Suppressor macrophage treated with lipopolysaccharide for 1 hour (primary cell): ENCODE results near the gene CBARP.

ENCODE experiments used
- DNase-seq, 3 donors: peaks; one replicate each; pipeline ENCODE4 v3.0.0-alpha.2; 2020 to 2022

CBARP gene

GRCh38 chr19:1236576-1236975, 1.2 kb downstream of the CBARP start:
- no peak for DNase-seq

DNA sequence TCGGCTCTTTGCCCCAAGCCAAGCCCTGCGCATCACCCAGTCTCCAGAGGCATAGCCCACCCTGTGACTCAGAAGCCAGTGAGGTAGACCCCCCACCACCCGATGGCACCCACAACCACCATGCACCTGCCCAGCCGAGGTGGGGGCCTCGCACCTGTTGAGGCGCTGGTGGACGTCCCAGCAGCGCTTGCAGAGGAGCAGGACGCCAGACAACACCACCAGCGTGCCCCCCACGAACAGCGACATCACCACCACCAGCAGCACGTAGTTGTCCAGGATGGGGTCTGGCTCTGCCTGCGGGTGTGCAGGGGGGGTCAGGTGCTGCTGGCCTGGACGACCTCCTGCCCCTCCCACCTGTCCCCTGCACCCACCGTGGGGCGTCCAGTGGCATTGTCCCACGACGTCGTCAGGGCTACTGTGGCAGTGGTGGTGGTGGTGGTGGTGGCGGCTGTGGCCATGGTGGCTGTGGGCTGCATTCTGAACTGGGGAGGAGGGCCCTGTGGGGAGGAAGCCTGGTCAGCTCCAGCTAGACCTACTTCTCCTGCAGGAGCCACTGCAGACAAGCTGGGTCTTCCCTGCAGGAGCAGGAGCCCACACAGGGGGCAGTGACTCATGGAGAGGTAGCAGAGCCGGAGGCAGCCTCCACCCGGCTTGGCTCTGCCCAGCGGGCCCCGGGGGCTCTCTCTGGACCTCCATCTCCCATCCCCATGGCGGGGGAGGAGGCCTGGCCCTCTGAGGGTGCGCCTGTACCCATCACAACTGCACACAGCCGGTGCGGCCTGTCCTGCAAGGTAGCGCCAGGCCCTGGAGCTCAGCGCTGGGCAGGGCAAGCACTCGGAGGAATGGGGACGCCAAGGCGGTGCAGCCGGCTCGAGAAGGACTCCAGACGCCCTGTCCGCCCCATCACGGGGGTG, 1.9 kb downstream of the CBARP start:
- peak in 1 of 3 donors; percentile 21 for DNase-seq

DNA sequence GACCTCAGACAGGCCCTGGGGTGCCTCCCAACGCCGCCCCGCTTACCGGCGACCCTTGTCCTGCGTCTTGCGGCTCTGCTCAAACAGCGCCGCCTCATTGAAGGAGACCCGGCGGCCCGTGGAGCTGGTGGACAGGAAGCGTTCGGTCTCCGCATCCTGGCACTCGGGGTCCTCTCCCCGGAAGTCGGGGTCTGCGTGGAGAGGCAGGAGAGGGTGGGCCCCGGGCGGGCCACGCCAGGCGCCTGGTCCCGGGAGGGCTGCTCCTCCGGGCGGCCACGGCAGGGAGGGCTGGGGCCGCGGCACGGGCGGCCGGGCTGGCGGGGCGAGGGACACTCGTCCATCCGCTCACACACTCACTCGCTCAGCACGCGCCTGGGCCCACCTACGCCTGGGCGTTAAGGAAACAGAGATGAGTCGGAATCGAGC, 2.8 kb downstream of the CBARP start:
- DNase-seq = no peak

DNA sequence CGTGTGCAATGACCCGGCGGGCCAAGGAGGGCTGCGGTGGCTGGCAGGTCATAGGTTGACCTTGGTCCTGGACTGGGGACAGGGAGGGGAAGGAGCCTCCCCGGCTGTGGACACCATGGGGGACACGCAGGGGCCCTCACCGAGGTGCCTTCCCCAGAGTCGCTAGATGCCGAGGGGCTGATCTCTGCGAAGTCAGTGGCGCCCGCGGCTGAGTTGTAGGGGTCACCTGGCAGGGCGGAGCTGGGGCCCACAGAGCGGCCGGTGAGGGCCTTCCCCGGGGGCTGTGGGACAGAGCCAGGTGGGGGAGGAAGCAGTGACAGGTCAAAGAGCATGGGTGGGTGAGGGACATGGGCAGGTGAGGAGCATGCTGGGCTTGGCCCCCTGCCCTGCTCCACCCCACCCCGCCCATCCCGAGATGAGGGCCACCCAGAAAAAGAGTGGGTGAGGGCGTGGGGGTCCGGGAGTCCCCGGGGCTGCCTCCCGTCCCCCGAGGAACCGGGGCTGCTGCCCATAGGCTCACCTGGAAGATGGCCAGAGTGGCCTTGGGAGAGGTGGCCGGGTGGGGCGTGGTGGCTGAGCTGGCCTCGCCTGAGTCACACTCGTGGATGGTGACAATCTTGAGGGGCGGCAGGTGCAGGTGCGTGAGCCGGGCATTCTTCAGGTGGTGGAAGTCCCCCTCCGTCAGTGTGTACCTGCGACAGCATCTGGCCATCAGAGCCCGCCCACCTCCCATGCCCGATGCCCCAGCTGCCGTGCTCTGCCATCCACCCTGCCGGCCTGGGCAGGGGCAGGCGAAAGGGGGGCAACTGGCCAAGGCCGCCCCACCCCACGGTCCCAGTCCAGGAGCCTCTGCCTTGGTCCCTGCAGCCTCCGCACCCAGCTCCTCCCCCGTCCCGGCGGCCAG, 3.5 kb downstream of the CBARP start:
- no peak for DNase-seq

GRCh38 chr19:1233115-1233667, 4.6 kb downstream of the CBARP start:
- no peak for DNase-seq

DNA sequence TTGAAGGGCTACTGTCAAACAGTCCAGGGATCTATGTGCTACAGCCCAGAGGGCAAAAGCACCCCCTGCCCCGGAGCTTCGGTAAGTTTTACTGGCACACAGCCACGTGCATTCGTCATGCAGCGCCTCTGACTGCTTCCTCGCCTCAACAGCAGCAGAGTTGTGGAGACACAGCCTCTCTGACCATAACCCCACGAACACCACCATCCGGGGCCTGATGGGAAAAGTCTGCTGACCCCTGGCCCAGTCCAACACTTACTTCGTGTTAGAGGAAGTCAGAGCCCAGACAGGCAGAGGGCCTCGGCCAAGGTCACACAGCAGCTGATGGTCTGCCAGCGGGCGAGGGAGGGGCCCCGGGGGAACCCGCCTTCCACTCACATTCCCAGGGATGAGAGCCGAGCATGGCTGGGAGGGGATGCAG, 5.1 kb downstream of the CBARP start:
- DNase-seq = peak; percentile 52 to 71 (median 54)

DNA sequence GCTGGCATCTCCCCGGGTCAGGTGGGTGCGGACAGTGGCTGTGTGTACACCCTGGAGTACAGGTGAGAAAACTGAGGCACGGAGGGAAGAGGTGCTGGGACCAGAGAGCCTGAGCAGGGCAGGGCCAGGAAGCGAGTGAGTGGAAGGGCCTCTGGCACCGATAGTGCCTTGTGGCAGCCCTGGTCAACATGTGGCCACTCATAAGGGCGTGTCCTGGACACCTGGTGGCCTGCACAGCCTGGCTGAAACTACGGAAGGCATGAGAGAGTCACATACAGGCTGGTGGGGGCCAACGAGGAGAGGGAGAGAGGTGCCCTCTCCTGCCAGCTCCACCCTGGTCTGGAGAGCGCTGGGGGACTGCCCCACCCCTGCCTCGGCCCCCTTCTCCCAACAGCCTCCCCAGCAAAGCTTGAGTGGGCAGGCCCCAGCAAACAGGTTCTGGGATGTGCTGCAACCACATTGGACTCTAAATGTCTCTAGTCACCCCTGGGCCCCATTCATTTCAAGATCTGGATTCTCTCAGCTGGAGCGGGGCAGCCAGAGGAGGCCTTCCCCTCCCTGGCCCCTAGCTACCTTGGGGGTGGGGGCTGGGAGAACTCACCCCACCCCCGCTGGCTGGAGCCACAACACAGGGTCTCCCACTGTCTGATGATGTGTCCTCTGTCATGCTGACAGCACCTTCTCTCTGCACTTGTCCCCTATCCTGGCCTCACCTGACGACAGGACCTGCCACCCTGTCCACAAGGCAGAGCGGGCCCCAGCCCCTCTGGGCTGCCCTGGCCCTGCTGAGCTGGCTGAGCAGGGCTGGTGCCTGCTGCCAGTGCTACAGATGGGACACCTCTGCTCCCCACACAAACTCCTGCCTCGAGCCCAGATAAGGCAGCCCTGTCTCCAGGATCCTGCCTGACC, 5.8 kb downstream of the CBARP start:
- no peak for DNase-seq

GRCh38 chr19:1230783-1231489, 6.9 kb downstream of the CBARP start:
- no peak for DNase-seq

GRCh38 chr19:1229924-1230782, 7.7 kb downstream of the CBARP start:
- DNase-seq = no peak

DNA sequence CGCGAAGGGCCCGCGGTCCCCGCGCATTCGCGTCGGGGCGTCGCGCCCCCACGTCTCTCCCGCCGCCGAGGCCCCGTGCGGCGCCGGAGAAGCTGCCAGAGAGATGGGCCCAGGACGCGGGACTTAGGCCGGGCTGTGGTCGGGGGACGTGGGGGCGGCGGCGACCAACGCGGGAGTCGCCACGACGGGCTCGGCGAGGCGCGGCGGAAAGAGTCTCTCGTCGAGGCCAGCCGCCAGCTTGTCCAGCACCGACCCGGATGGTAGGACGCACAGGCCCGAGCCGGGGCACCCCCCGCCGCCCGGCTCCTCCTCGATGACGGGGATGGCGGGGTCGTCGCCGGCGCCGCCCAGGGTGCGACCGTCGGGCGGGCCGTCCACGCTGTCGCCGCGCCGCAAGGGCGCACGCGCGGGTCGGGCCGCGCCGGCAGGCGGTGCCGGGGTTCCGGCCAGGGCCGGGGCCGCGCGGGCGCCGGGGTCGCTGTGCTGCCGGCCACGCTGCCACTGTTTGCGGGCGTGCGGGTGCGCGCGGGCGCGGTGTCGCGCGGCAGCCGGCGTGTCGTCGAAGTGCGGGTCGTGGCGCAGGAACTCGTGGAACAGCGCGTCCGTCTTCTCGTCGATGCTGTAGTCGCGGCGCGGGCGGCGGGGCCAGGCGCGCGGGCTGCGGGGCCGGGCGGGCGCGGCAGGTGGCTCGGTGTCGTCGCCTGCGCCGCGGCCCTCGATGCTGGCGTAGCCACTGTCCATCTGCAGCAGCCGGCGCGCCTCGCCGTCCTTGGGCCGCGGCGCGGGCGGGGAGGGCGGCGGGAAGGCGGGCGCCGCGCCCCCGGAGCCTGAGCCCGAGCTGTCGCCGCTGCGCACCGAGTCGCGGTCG, 8.5 kb downstream of the CBARP start:
- DNase-seq = no peak

GRCh38 chr19:1228161-1228957, 9.4 kb downstream of the CBARP start:
- DNase-seq = no peak

DNA sequence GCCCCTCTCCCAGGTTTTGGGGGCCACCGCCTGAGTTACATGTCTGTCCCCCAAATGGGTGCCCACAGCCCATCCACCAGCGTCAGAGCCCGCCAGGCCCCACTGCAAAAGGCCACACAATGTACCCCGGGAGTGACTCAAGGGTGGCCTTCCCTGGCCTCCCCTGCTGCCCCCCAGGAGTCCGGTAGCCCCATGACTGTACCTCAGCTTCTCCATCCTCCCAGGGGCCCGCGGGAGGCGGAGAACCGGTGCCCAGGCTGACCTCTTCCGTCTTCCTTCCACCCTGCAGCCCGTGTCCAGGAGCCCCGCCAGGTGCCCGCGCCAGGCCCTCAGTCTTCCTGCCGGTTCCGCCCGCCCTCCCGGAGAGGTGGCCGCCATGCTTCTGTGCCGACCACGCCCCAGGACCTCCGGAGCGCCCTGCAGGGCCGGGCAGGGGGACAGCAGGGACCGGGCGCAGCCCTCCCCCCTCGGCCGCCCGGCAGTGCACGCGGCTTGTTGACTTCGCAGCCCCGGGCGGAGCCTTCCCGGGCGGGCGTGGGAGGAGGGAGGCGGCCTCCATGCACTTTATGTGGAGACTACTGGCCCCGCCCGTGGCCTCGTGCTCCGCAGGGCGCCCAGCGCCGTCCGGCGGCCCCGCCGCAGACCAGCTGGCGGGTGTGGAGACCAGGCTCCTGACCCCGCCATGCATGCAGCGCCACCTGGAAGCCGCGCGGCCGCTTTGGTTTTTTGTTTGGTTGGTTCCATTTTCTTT, 10.3 kb downstream of the CBARP start:
- DNase-seq = no peak

DNA sequence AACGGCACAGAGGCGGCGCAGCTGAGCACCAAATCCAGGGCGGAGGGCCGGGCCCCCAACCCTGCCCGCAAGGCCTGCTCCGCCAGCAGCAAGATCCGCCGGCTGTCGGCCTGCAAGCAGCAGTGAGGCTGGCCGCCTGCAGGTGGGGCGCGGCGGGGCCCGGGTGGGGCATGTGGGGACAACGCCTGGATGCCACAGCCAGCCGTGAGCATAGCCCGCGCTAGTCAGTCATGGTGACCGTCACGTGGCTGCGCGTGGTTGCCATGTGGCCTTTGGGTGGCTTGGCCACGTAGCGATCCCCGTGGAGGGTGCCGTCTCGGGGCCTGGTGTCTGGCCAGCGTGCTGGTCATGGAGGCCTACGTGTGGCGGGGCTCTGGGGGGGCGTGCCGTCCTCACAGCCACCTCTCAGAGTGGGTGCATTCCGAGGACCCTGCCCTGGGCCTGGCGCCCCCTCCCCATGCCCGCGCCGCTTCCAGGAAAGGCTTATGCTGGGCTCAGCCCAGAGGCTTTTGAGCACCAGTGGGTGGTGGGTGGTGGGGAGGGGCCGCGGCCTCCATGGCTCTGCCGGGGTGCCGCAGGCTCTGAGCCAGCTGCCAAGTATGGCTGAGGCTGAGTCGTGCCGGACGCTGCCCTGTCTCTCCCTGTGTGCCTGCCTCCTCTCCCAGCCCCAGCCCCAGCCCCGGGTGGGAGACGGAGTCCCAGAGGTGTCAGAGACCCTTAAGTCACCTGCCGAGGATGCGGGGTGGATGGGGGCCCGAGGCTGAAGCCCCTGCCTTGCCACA, 11.1 kb downstream of the CBARP start:
- no peak for DNase-seq

DNA sequence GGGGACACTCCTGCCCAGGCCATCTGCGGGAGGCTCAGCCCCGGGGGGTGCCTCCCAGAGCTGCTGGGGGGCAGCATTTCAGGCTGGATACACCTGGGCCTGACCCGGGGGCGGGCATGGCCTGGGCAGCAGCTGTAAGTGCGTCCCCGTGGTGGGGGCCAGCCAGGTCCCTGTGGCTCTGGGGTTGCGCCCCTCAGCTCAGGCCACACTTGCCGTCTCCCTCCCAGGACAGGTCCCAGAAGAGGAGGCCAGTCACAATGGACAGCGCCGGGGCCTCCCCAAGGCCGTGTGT, 11.6 kb downstream of the CBARP start:
- no peak for DNase-seq

- DNase-seq = peak; percentile 42 to 59 (median 55)
These were observed 12.2 kb downstream of the CBARP start for GRCh38 chr19:1225440-1226226.

DNA sequence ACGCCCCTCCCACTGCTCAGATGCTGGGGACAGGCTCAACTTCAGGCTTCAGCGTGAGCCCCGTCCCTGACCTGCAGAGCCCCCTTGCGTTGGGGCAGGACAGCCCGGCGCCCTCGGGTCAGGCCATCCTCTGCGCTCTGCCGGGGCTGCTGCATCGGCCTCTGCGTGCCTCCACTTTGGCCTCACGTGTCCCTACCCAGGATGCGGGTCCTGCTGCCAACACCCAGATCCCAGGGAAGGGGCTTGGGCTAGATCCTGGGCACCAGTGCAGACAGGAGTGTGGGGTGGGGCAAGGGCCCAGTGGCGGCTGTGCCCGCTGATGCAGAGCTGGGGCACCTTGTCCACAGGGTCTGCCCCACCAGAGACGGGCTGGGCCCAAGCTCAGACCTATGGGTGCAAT, 13.0 kb downstream of the CBARP start:
- no peak for DNase-seq
